Naive thymus-derived CD8-positive, alpha-beta T cell (primary cell): ENCODE results near the gene GRAMD4. TPM values are rescaled to one million over a fixed set of nuclear protein-coding genes. Genes with fewer than 3 reads are reported as not detected.

Source experiments
- ATAC-seq, 2 donors: fragments of 150-1000 bp; cut with Tn5 transposase in 1 of 2; sonication (Bioruptor Pico), chemical (Tn5 transposase) in 1 of 2; 1 replicate in 1 of 2; 2 replicates in 1 of 2; pipeline ENCODE4 v1.10.0; 2021; ENCODE audit warnings: mild to moderate bottlenecking in 2 of 2, moderate library complexity in 2 of 2
- POLR2A ChIA-PET: fragments of 350-600 bp; sonication (Branson Sonifier 250); formaldehyde crosslinking; loops from one replicate; lab custom pipeline; 2021; ENCODE audit warnings: antibody characterized with exemption; lab: Charles Lee
- DNase-seq, 10 donors: peaks; one replicate each; pipeline versions ENCODE4 v3.0.0 to v3.0.0-alpha.2; 2020 to 2022
- H3K27ac Mint-ChIP-seq, 10 donors: one replicate each; pipeline ENCODE4 v1.8.0; 2020 to 2022; ENCODE audit warnings: mild to moderate bottlenecking in 10 of 10, mixed read lengths in 10 of 10, moderate library complexity in 4 of 10, inconsistent platforms in 1 of 10
- H3K27me3 Mint-ChIP-seq, 5 donors: one replicate each; pipeline ENCODE4 v1.8.0; 2021 to 2022; ENCODE audit warnings: mixed read lengths in 5 of 5
- H3K36me3 Mint-ChIP-seq, 3 donors: one replicate each; pipeline ENCODE4 v1.8.0; 2020 to 2022; ENCODE audit warnings: mixed read lengths in 3 of 3, mild to moderate bottlenecking in 2 of 3, inconsistent platforms in 1 of 3
- H3K4me1 Mint-ChIP-seq, 4 donors: one replicate each; pipeline ENCODE4 v1.8.0; 2021 to 2022; ENCODE audit warnings: mixed read lengths in 4 of 4
- H3K4me3 Mint-ChIP-seq, 10 donors: one replicate each; pipeline ENCODE4 v1.8.0; 2020 to 2022; ENCODE audit warnings: mild to moderate bottlenecking in 10 of 10, mixed read lengths in 10 of 10, moderate library complexity in 6 of 10, inconsistent platforms in 1 of 10
- H3K9me3 Mint-ChIP-seq, 9 donors: one replicate each; pipeline ENCODE4 v1.8.0; 2020 to 2022; ENCODE audit warnings: mixed read lengths in 9 of 9, mild to moderate bottlenecking in 3 of 9, inconsistent platforms in 1 of 9, moderate library complexity in 1 of 9
- polyA plus RNA-seq, 3 donors: library from polyadenylated mRNA; unstranded; fragments of 300-500 nt; fragmentation: Illumina TruSeq; gene quantifications; one replicate each; pipeline ENCODE4 v1.2.3, GENCODE V29; 2021
- total RNA-seq, 8 experiments: library from RNA in 2 of 8; stranded (reverse) in 2 of 8; gene quantifications; one replicate each; pipeline ENCODE4 v1.2.3 and lab custom pipeline; 2021 to 2026

The GRAMD4 gene
- total and polyA plus RNA-seq, 5 experiments from 2014 or later = 2.8 to 7.6 (median 4.1) TPM

- POLR2A ChIA-PET = interaction anchor here (0.6 kb wide), 1 partner anchor 55 kb away, joined by 3 read pairs; no protein-coding TSS in a partner anchor
- H3K4me1 Mint-ChIP-seq = peaks cover 5 to 28% (median 19%) of the 10 kb centered on the region in 4 donors
- no peaks in the 10 kb centered on the region for H3K9me3 Mint-ChIP-seq
- H3K27ac Mint-ChIP-seq = peak overlapping the region in 3 of 10 donors; percentile 13 to 41 (median 22)
- no peaks in the 10 kb centered on the region for H3K27me3 Mint-ChIP-seq
- no peak overlapping the region for H3K4me3 Mint-ChIP-seq
- no peaks in the 10 kb centered on the region for H3K36me3 Mint-ChIP-seq
- DNase-seq = no peak
- no peak for ATAC-seq
These were observed 58.9 kb downstream of the GRAMD4 start for GRCh38 chr22:46678785-46679700.

GRCh38 chr22:46679706-46680269 lies 59.6 kb downstream of the GRAMD4 start:
- Mint-ChIP-seq H3K4me3 (no peak overlapping the region), H3K4me1 (peaks cover 3 to 29% (median 15%) of the 10 kb centered on the region in 4 donors), H3K27me3 (no peaks in the 10 kb centered on the region), H3K36me3 (no peaks in the 10 kb centered on the region), H3K27ac (peak overlapping the region in 1 of 10 donors; percentile 44), H3K9me3 (no peaks in the 10 kb centered on the region)
- POLR2A ChIA-PET = no interaction called here
- DNase-seq = no peak
- ATAC-seq = no peak

- Mint-ChIP-seq H3K27ac (peak overlapping the region in 4 of 10 donors; percentile 38 to 80 (median 56)), H3K9me3 (no peaks in the 10 kb centered on the region)
- ATAC-seq = peak in 1 of 2 donors; percentile 35
These were observed 60.8 kb downstream of the GRAMD4 start for GRCh38 chr22:46681010-46681409.

GRCh38 chr22:46682011-46682731 lies 62.0 kb downstream of the GRAMD4 start:
- peak in 1 of 10 donors; percentile 48 for DNase-seq
- POLR2A ChIA-PET = interaction anchor here (0.5 to 1.5 kb wide), 3 partner anchors 56 to 80 kb away, joined by 3 to 4 read pairs (median 4); partner anchors contain the start of genes CERK and TBC1D22A
- ATAC-seq = no peak
- Mint-ChIP-seq H3K36me3 (peaks cover 0 to 20% (median 4%) of the 10 kb centered on the region in 3 donors), H3K4me3 (no peak overlapping the region), H3K27ac (peak overlapping the region in 6 of 10 donors; percentile 5 to 61 (median 26)), H3K4me1 (peaks cover 7 to 36% (median 27%) of the 10 kb centered on the region in 4 donors), H3K27me3 (no peaks in the 10 kb centered on the region), H3K9me3 (no peaks in the 10 kb centered on the region)

More at GRCh38 chr22:46681010-46681409, 60.8 kb downstream of the GRAMD4 start:
- POLR2A ChIA-PET = no interaction called here
- peak in 1 of 10 donors; percentile 19 for DNase-seq
- Mint-ChIP-seq H3K36me3 (peaks cover 0 to 10% (median 4%) of the 10 kb centered on the region in 3 donors), H3K4me3 (no peak overlapping the region), H3K27me3 (no peaks in the 10 kb centered on the region), H3K4me1 (peaks cover 7 to 33% (median 22%) of the 10 kb centered on the region in 4 donors)

GRCh38 chr22:46684706-46685105 lies 64.5 kb downstream of the GRAMD4 start:
- DNase-seq = peak in 1 of 10 donors; percentile 63
- POLR2A ChIA-PET = no interaction called here
- no peak overlapping the region for H3K4me3 Mint-ChIP-seq

GRCh38 chr22:46686221-46687047 lies 66.2 kb downstream of the GRAMD4 start:
- Mint-ChIP-seq H3K4me1 (peaks cover 10 to 29% (median 22%) of the 10 kb centered on the region in 4 donors), H3K27me3 (no peaks in the 10 kb centered on the region), H3K36me3 (peaks cover 0 to 55% (median 13%) of the 10 kb centered on the region in 3 donors), H3K27ac (peak overlapping the region in 4 of 10 donors; percentile 53 to 82 (median 65)), H3K4me3 (no peak overlapping the region), H3K9me3 (no peaks in the 10 kb centered on the region)
- ATAC-seq (no peak), DNase-seq (peak in 1 of 10 donors; percentile 44)
- POLR2A ChIA-PET = interaction anchor here (1.4 kb wide), 1 partner anchor 8 kb away, joined by 5 read pairs; no protein-coding TSS in a partner anchor

More at GRCh38 chr22:46684706-46685105, 64.5 kb downstream of the GRAMD4 start:
- Mint-ChIP-seq H3K27me3 (no peaks in the 10 kb centered on the region), H3K4me1 (peaks cover 7 to 30% (median 23%) of the 10 kb centered on the region in 4 donors), H3K9me3 (no peaks in the 10 kb centered on the region), H3K36me3 (peaks cover 0 to 39% (median 10%) of the 10 kb centered on the region in 3 donors), H3K27ac (peak overlapping the region in 8 of 10 donors; percentile 26 to 86 (median 72))
- ATAC-seq = peak; percentile 14 to 47

GRCh38 chr22:46687048-46687444 lies 66.9 kb downstream of the GRAMD4 start:
- Mint-ChIP-seq H3K27ac (peak overlapping the region in 1 of 10 donors; percentile 11), H3K36me3 (peaks cover 0 to 62% (median 16%) of the 10 kb centered on the region in 3 donors), H3K4me3 (no peak overlapping the region), H3K4me1 (peaks cover 10 to 29% (median 22%) of the 10 kb centered on the region in 4 donors), H3K27me3 (no peaks in the 10 kb centered on the region), H3K9me3 (no peaks in the 10 kb centered on the region)
- no peak for ATAC-seq
- DNase-seq = peak in 1 of 10 donors; percentile 36
- POLR2A ChIA-PET = no interaction called here

- Mint-ChIP-seq H3K27me3 (no peaks in the 10 kb centered on the region), H3K27ac (peak overlapping the region in 2 of 10 donors; percentile 11 to 61), H3K36me3 (peaks cover 0 to 66% (median 16%) of the 10 kb centered on the region in 3 donors), H3K9me3 (no peaks in the 10 kb centered on the region), H3K4me3 (no peak overlapping the region), H3K4me1 (peaks cover 10 to 29% (median 22%) of the 10 kb centered on the region in 4 donors)
- POLR2A ChIA-PET = no interaction called here
- DNase-seq (peak in 1 of 10 donors; percentile 31), ATAC-seq (no peak)
These were observed 67.3 kb downstream of the GRAMD4 start for GRCh38 chr22:46687460-46687859.

- ATAC-seq (no peak), DNase-seq (no peak)
- Mint-ChIP-seq H3K27ac (peak overlapping the region in 1 of 10 donors; percentile 43), H3K4me3 (peak overlapping the region in 1 of 10 donors; percentile 7), H3K27me3 (no peaks in the 10 kb centered on the region), H3K9me3 (no peaks in the 10 kb centered on the region), H3K36me3 (peaks cover 0 to 81% (median 16%) of the 10 kb centered on the region in 3 donors), H3K4me1 (peaks cover 10 to 27% (median 21%) of the 10 kb centered on the region in 4 donors)
- POLR2A ChIA-PET = no interaction called here
These were observed 68.8 kb downstream of the GRAMD4 start for GRCh38 chr22:46688949-46689348.

- Mint-ChIP-seq H3K27ac (no peak overlapping the region), H3K27me3 (no peaks in the 10 kb centered on the region), H3K4me1 (peaks cover 8 to 16% (median 14%) of the 10 kb centered on the region in 4 donors), H3K4me3 (no peak overlapping the region), H3K9me3 (no peaks in the 10 kb centered on the region), H3K36me3 (peaks cover 0 to 89% (median 16%) of the 10 kb centered on the region in 3 donors)
- ATAC-seq (no peak), DNase-seq (no peak)
- POLR2A ChIA-PET = interaction anchor here (0.7 kb wide), 1 partner anchor 1737 kb away, joined by 3 read pairs; no protein-coding TSS in a partner anchor
These were observed 70.0 kb downstream of the GRAMD4 start for GRCh38 chr22:46690146-46690545.

- Mint-ChIP-seq H3K27ac (peak overlapping the region in 1 of 10 donors; percentile 44), H3K36me3 (peaks cover 0 to 84% (median 12%) of the 10 kb centered on the region in 3 donors), H3K4me1 (peaks cover 0 to 3% (median under 1%) of the 10 kb centered on the region in 4 donors), H3K9me3 (no peaks in the 10 kb centered on the region), H3K4me3 (no peak overlapping the region), H3K27me3 (no peaks in the 10 kb centered on the region)
- ATAC-seq (no peak), DNase-seq (no peak)
- POLR2A ChIA-PET = no interaction called here
These were observed 71.4 kb downstream of the GRAMD4 start for GRCh38 chr22:46691571-46691970.
